ENCODE measurements around the gene VPS54. TPM values are rescaled to one million over a fixed set of nuclear protein-coding genes. Genes with fewer than 3 reads are reported as not detected.

Gene VPS54
- total RNA-seq, 1 experiment from 2014 or later, result 21.2 TPM

DNA sequence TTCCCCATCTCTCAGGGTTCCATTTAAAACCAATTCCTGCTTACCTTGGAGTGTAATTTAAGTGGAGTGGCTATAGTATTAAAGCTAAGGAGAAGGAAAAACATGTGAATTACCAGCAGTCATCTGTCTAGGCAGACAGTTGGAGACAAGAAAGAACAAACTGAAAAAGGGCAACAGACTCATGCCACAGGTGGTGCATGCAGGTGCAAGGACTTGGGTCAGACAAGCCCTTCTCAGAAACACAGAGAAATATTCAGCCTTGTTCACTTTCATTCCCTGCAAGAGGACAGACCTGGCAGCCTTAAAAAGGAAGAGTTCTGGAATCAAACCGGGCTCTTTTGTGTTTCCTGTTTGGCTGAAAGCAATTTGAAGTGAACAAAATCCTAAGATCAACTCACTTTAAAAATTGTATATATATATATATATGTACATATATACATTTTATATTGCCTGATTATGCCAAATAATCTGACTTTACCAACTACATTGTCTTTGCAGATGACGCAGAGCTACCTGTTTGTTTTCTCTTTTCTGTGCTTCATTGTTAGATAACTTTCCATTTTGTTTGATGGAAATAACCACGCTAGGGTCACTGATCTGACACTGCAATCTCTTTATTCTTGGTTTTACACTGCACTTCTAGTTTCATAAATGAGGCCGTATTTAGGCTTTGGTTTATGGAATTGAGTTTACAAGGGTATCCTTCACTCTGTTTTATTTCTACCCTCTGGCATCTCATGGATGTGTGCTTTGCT is 35.1 kb upstream of the VPS54 start:
- no peak for TF ChIP-seq TCF7L2 (IDR thresholded peaks at IDR 0.05; ENCODE audit: low read depth, low read length)
- no peak for TF ChIP-seq POLR2AphosphoS5 (IDR thresholded peaks at IDR 0.05; ENCODE audit: low read depth, low read length)
- no peak for TF ChIP-seq SIN3A (IDR thresholded peaks at IDR 0.05; ENCODE audit: borderline replicate concordance, insufficient read depth, low read depth, low read length)
- TF ChIP-seq, protein P1, sequence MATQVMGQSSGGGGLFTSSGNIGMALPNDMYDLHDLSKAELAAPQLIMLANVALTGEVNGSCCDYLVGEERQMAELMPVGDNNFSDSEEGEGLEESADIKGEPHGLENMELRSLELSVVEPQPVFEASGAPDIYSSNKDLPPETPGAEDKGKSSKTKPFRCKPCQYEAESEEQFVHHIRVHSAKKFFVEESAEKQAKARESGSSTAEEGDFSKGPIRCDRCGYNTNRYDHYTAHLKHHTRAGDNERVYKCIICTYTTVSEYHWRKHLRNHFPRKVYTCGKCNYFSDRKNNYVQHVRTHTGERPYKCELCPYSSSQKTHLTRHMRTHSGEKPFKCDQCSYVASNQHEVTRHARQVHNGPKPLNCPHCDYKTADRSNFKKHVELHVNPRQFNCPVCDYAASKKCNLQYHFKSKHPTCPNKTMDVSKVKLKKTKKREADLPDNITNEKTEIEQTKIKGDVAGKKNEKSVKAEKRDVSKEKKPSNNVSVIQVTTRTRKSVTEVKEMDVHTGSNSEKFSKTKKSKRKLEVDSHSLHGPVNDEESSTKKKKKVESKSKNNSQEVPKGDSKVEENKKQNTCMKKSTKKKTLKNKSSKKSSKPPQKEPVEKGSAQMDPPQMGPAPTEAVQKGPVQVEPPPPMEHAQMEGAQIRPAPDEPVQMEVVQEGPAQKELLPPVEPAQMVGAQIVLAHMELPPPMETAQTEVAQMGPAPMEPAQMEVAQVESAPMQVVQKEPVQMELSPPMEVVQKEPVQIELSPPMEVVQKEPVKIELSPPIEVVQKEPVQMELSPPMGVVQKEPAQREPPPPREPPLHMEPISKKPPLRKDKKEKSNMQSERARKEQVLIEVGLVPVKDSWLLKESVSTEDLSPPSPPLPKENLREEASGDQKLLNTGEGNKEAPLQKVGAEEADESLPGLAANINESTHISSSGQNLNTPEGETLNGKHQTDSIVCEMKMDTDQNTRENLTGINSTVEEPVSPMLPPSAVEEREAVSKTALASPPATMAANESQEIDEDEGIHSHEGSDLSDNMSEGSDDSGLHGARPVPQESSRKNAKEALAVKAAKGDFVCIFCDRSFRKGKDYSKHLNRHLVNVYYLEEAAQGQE (IDR thresholded peaks at IDR 0.05; ENCODE audit: insufficient read depth in 1 of 2, low read depth in 2 of 2, low read length in 1 of 2), result no peak
- TF ChIP-seq, protein P2, sequence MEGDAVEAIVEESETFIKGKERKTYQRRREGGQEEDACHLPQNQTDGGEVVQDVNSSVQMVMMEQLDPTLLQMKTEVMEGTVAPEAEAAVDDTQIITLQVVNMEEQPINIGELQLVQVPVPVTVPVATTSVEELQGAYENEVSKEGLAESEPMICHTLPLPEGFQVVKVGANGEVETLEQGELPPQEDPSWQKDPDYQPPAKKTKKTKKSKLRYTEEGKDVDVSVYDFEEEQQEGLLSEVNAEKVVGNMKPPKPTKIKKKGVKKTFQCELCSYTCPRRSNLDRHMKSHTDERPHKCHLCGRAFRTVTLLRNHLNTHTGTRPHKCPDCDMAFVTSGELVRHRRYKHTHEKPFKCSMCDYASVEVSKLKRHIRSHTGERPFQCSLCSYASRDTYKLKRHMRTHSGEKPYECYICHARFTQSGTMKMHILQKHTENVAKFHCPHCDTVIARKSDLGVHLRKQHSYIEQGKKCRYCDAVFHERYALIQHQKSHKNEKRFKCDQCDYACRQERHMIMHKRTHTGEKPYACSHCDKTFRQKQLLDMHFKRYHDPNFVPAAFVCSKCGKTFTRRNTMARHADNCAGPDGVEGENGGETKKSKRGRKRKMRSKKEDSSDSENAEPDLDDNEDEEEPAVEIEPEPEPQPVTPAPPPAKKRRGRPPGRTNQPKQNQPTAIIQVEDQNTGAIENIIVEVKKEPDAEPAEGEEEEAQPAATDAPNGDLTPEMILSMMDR (IDR thresholded peaks at IDR 0.05), result no peak
- H3K36me3 ChIP-seq (ENCODE audit: control insufficient read depth, insufficient read depth, low read length), result no peaks in the 10 kb centered on the region; the same call in 1 of the 2 replicates
- POLR2A ChIA-PET, result no interaction called here
- CTCF ChIA-PET, result no interaction called here
- H3K27me3 ChIP-seq (ENCODE audit: control insufficient read depth, insufficient read depth, low read length), result peaks cover 14% of the 10 kb centered on the region
- H3K9me3 ChIP-seq (ENCODE audit: control insufficient read depth, insufficient read depth, low read depth, low read length), result no peaks in the 10 kb centered on the region
- no peak overlapping the region for H3K4me3 ChIP-seq (ENCODE audit: low read depth in 2 of 2, low read length in 2 of 2)
- no peak for DNase-seq (ENCODE audit: low read depth, low spot score)
- intact Hi-C loops (cut with micrococcal nuclease; ENCODE audit: unreplicated experiment), result no loop called here
- BruUV-seq (replicated peaks), result no TSS peak
- in situ Hi-C loops (cut with HindIII; ENCODE audit: low pct_unique_long_range_greater_than_20kb, low sequenced_read_pairs), result no loop called here
- no peak for ATAC-seq
- H3K27ac ChIP-seq (ENCODE audit: low read length), result no peak overlapping the region
- H3K4me1 ChIP-seq (ENCODE audit: control insufficient read depth, insufficient read depth, low read length), result no peaks in the 10 kb centered on the region

DNA sequence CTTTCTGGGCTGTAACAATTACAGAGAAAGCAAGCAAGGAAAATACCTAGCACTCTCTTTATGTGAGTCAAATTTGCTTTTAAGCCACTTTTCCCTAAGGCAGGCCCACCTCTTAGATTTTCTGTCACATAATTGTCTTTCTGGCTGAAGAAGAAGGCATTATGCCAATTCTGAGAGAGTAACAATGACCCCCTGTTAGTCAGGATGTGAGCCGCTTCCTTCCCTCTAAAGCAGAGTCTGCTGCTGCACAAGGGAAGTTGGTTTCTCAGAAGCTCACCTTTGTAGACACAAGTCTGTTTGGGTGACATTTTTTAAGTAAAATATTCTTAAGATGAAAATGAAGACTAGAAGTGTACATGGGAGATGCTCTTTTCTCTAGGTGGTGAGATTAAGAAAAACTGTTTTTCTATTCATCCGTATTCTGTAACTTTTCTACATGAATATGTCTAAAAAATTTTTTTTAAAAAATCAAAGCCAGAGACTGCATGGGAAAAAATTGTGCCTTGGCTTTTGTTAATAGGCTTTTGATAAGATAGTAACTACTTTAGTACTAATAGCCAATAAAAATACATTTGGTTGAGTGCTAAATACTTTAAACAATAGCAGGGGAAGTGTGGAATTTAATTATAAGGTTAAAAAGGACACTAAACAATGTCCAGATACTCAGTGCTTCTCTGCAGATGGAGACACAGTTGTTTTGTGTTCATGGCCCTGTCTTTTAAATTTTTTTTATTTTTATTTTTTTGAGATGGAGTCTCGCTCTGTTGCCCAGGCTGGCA is 33.4 kb upstream of the VPS54 start:
- Histone ChIP-seq H3K27me3 (ENCODE audit: control insufficient read depth, insufficient read depth, low read length) (peaks cover 14% of the 10 kb centered on the region), H3K9me3 (ENCODE audit: control insufficient read depth, insufficient read depth, low read depth, low read length) (no peaks in the 10 kb centered on the region), H3K27ac (ENCODE audit: low read length) (no peak overlapping the region), H3K4me1 (ENCODE audit: control insufficient read depth, insufficient read depth, low read length) (no peaks in the 10 kb centered on the region), H3K36me3 (ENCODE audit: control insufficient read depth, insufficient read depth, low read length) (no peaks in the 10 kb centered on the region; the same call in 1 of the 2 replicates), H3K4me3 (ENCODE audit: low read depth in 2 of 2, low read length in 2 of 2) (no peak overlapping the region)
- DNase-seq (ENCODE audit: low read depth, low spot score), result no peak
- BruUV-seq (replicated peaks), result no TSS peak
- ATAC-seq, result no peak
- CTCF ChIA-PET, result no interaction called here
- POLR2A ChIA-PET, result interaction anchor here (0.6 kb wide), 1 partner anchor 150 kb away, joined by 3 read pairs; no protein-coding TSS in a partner anchor
- TF ChIP-seq, protein P2 (IDR thresholded peaks at IDR 0.05), result no peak
- TF ChIP-seq, protein P1 (IDR thresholded peaks at IDR 0.05; ENCODE audit: insufficient read depth in 1 of 2, low read depth in 2 of 2, low read length in 1 of 2), result no peak
- TF ChIP-seq SIN3A (IDR thresholded peaks at IDR 0.05; ENCODE audit: borderline replicate concordance, insufficient read depth, low read depth, low read length) (no peak), POLR2AphosphoS5 (IDR thresholded peaks at IDR 0.05; ENCODE audit: low read depth, low read length) (no peak), TCF7L2 (IDR thresholded peaks at IDR 0.05; ENCODE audit: low read depth, low read length) (no peak)
- intact Hi-C loops (cut with micrococcal nuclease; ENCODE audit: unreplicated experiment), result no loop called here
- in situ Hi-C loops (cut with HindIII; ENCODE audit: low pct_unique_long_range_greater_than_20kb, low sequenced_read_pairs), result no loop called here
